ENCODE data around the gene C1orf105.
A peak's percentile ranks its signal among the peaks of the same experiment; 100 is the strongest.

DNA sequence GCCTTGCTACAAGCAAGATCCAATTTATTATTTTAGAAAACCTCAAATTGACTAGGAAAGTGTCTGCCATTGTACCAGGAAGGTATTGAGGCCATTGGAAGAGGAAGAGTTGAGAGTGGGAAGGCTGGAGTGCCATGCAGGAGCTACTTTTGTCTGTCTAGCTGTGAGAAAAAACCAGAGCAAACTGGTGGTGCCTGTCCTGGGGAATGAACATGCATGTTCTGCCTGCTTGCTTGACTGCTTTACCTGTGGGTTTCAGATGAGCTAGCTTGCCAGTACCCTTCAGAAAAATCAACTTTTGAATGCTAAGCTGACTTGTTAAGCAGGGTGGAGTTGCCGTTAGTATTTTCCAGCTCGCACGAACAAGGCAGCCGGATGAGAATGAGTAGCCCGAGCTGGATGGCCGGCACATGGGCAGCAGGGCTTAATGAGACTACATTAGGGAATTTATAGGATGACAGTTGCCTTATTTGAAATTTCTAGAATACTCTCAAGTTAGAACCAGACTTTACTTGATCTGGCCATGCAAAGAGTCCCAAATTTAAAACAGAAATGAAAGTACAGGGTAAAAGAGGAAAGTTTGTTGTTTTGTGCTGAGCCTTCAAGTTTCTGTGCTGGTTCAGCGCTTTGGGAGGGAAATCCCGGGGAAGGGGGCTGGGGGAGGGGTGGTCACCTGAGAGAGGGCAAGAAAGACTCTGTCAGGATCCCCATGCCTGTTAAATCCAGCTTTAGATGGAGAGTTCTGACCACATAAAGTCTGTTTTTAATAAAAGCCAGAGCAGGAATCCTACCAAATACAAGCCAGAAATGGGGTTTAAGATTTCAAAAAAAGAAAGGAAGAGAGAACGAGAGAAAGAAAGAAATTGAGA lies 29.6 kb upstream of the C1orf105 start:
- TF ChIP-seq POLR2AphosphoS5 (IDR thresholded peaks at IDR 0.05) (peak in 2 of 3 donors; percentile 55 to 57), POLR2A (IDR thresholded peaks at IDR 0.05) (no peak)
- TF ChIP-seq, protein P1, sequence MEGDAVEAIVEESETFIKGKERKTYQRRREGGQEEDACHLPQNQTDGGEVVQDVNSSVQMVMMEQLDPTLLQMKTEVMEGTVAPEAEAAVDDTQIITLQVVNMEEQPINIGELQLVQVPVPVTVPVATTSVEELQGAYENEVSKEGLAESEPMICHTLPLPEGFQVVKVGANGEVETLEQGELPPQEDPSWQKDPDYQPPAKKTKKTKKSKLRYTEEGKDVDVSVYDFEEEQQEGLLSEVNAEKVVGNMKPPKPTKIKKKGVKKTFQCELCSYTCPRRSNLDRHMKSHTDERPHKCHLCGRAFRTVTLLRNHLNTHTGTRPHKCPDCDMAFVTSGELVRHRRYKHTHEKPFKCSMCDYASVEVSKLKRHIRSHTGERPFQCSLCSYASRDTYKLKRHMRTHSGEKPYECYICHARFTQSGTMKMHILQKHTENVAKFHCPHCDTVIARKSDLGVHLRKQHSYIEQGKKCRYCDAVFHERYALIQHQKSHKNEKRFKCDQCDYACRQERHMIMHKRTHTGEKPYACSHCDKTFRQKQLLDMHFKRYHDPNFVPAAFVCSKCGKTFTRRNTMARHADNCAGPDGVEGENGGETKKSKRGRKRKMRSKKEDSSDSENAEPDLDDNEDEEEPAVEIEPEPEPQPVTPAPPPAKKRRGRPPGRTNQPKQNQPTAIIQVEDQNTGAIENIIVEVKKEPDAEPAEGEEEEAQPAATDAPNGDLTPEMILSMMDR (IDR thresholded peaks at IDR 0.05 in 8 of 11, conservative IDR thresholded peaks at IDR 0.05 in 3 of 11) = no peak

Measured in spleen (tissue), 7 donors.